IPS DF 19.7 (cell line): Measurements from ENCODE around the gene ZDHHC11.
"Not testable (repeated sequence)": the region's sequence is repeated elsewhere in the genome, so short reads cannot be mapped to it uniquely, and the experiment has no call there.

Experiments used
- DNase-seq: peaks from one replicate; pipeline ENCODE4 v3.0.0-alpha.2; 2013; ENCODE audit warnings: low read depth, low spot score

Gene ZDHHC11

DNA sequence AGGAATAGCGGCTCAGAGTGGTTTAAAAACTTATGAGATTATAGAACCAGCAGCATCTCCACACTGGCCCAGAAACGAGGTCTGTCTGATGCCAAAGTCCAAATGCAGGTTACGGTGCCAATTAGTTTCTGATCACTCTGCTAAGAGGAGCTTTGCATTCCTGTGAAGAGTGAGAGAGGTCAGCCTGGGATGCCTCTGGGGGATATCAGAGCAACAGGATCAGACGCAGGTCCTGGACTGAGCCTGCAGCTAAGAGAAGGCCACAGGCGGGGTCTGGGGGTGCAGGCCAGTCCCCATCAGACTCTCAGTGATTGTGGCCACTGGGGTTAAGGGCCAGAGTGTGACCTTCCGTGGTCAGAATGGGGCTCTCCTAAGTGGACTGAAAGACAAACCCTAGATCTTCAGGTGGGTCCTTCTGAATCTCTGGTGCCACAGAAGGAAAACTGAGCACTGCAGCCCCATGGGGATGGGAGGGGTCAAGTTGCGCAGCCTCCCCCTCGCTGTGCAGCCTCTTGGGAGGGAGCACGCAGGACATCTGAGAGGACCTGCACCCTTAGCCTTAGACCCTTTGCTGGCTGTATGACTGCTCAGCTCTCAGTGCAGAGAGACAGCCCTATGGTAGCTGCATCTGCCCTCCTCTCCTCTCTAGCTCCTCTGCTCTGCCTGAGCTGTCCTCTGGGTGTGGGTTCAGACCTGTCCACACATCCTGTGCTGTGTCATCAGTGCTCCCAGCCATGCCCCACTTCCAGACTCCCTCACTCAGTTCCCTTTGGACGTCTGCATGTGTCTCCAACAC is 42.9 kb downstream of the ZDHHC11 start:
- DNase-seq, result not testable (repeated sequence)

DNA sequence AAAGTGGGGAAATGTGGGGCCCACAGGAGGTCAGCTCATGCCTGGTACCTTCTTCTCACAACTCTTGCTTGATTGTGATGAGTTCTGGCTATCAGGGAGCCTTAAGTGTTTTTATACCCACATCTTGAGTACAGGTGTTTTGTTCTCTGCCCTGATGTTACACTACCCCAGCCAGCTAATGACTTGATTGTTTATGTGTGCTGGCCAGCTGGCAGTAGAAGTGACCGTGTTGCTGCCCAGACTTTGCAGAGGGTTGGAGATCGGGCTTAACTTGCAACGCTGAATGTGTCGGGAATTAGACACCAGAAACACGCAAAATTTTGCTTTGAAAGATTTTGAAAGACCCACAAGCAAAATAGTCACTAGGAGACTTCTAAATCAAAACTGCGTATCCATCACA is 49.3 kb downstream of the ZDHHC11 start:
- no peak for DNase-seq

DNA sequence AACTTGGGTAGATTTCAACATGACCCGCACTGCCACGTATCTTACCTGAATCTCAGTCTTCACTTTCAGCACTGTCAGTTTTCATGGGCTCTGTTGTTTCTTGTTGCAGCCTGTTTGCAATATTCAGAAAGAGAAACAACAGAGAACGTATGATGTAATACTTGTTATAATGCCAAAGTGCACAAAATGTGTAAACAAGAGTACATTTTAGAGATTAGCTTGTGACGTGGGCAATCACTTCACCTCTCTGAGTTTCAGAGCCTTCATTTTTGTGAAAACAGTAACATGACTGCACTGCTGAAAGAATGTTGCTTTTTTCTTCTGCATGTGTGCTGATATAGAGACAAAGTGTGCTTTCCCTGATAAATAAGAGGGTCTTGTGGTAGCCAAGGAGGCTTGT is 49.7 kb downstream of the ZDHHC11 start:
- not testable (repeated sequence) for DNase-seq

DNA sequence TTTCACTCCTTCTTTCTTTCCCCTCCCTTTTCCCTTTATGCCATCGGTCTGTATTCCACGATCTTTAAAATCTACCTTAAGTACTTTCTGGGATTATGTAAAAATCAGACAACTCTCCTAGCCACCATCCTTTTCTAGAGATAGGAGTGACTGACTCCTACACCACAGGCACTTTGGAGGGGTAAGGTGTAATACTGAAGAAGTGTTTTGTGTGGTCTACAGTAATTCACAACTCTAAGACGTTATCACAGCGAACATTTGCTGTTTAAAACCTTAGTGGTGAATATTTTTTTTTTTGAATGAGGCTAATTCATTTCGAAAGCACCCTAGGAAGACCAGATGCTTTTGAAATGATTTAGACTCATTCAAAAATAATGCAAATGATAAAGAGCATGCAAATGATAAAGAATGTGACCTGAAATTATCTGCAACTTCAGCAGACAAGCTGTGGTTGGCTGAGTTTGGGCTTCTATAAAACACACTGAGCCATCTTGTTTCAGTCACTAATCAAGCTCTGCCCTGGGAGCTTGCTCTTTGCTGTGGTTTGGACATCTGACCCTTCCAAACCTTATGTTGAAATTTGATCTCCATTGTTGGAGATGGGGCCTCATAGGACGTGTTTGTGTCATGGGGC is 52.2 kb downstream of the ZDHHC11 start:
- not testable (repeated sequence) for DNase-seq

DNA sequence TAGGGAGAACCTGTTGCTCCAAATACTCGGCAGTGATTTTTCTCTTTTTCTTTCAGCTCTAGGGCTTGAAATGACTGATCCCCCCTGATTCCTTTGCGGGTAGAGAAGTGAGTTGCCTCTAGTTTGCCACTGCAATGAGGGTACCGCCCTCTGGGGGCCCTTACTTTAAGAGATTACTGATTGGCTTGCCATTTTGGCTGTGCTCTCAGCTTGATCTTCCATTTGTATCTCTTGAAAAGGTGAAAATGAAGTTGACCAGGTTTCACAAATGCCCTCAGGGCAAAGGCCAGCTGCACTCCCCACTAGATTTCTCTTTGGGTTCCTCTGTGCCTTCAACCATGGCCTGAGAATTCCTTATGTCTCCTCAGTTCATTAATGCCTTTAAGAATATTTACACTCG is 52.8 kb downstream of the ZDHHC11 start:
- not testable (repeated sequence) for DNase-seq

DNA sequence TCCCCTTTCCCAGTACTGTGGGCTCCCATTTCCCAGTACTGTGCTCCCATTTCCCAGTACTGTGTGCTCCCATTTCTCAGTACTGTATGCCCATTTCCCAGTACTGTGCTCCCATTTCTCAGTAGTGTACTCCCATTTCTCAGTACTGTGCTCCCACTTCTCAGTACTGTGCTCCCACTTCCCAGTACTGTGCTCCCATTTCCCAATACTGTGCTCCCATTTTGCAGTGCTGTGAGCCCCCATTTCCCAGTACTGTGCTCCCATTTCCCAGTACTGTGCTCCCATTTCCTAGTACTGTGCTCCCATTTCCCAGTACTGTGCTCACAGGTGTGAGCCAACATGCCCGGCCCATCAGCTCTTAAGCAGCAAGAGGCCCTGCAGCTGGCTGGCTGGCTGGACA is 54.9 kb downstream of the ZDHHC11 start:
- not testable (repeated sequence) for DNase-seq

DNA sequence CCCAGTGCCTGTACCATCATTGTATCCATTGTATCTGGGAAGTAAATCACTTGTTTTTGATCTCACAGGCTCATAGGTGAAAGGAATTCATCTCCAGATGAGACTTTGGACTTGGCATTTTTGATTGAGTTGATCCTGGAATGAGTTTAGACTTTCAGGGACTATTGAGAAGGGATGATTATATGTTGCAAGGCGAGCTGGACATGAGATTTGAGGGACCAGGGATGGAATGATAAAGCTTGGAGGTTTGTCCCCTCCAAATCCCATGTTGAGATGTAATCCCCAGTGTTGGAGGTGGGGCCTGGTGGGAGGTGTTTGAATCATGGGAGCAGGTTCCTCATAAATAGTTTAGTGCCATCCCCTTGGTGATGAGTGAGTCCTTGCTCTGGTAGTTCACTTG is 55.8 kb downstream of the ZDHHC11 start:
- DNase-seq, result not testable (repeated sequence)

DNA sequence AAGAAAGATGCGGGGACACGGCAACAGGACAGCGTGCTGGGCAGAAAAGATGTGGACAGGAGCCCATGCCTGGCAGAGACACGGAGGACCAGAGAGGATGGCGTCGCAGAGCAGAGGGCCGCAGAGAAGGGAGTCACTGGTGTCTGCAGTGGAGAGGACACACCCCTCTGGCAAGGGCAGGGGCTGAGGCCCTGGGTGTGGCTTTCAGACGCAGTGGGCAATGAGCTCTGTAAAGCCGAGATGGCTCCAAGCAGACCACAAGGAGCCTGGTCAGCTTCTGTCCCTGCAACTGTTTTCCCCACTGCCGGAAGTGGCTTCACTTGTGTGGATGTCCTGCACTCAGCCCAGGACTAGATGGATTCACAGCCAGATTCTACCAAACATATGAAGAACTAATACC is 62.1 kb downstream of the ZDHHC11 start:
- not testable (repeated sequence) for DNase-seq

DNA sequence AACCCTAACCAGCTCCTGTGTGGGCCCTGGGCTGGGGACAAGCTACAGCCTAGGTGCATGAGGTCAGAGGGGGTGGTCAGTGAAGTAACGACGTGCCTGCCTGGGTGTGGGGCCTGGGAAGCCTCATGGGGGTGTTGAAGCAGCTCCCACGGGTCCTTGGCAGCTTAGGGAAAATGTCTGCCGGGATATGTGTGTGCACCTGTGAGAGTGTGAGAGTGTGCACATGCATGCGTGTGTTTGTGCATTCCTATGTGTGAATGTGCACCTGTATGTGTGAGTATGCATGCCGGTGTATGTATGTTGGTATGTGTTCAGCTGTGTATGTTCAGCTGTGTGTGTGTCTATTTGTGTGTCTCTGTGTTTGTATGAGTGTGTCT is 62.9 kb downstream of the ZDHHC11 start:
- not testable (repeated sequence) for DNase-seq

DNA sequence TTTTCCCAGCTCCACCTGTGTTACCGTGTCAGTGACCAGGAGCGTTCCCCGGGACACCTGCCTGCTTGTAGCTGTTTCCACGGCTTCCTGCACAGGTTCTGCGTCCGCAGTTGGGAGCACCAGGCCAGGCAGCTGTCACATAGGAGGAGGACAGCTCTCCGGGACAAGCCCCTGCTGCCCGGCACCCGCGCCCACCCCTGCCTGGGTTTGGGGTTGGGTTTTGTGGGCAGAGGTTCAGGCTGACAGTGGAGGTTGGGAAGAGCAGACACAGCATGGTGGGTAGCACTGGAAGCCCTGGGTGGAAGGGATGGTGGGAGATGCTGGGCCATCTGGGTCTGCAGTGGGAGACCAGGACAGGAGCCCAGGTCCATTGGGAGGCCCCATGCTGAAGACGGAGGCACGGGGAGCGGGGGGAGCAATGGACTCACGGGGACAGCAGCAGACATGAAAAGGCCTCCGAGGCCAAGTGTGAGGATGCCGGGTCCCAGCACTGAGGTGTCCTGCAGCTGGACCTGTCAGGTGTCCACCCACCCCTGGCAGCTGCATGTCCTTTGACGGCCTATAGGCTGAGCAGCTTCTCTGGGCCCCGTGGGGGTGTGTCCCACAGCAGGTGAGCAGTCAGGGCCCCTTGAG is 63.4 kb downstream of the ZDHHC11 start:
- DNase-seq, result not testable (repeated sequence)

DNA sequence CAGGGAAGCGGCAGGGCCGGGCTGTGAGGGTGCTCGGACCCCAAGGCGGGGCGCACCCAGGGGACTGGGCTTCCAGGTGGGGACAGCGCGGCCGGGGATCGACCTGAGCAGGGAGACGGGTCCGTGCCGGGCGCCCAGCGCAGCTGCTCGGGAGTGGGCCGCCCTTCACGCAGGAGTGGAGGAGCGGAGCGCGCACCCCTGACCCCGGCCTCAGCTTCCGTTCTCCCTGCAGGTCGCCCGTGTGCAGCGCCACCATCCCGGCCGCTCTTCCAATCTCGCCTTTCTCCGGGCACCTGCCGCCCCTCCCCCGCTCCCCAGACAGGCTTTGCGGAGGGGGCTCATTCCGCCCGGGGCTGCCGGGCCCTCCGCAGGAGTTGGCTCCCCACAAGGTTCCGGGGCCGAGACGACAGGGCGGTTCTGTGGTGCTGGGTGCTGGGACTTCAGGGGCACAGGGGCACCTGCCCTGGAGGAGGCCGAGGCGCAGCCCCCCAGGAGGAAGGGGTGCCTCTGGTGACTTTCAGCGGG is 65.5 kb downstream of the ZDHHC11 start:
- DNase-seq, result not testable (repeated sequence)

DNA sequence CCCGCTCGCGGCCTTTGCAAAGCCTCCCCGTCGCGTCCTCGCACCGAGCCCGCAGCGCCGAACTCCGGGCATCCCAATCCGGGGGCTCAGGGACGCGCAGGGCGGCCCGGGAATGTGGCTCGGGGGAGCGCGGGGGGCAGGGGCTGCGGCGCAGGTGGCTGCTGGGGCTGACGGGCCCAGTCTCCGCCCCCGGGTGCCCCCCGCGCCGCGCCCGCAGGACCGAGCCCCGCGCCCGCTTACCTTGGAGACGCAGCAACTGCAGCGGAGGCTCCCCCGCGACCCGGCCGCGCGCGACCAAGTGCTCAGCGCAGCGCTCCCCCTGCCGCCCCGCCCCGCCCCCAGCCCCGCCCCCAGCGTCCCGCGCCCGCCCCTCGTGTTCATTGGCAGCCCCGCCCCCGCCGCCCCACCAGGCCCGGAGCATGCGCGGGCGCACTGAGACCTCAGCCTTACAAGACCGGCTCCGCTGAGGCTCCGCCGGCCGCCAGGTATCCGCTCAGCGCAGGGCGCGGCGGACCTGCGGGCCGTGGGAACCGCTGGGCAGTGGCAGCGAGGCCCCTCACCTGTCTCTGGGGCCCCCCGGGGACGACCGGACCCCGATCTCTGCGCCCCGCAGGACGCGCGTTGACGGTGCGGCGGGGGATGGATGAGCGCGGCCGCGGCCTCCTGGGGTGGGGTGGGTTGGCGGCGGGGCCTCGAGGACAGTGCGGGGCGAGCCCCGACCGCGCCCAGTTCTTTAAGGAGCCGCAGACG is 66.2 kb downstream of the ZDHHC11 start, which contains the start of gene ZDHHC11B:
Gene ZDHHC11B, minus strand, starts transcription at position 302 of the 750 bp plus-strand sequence. CDS start 17,810 bp downstream, outside the sequence.
- DNase-seq, result not testable (repeated sequence)

DNA sequence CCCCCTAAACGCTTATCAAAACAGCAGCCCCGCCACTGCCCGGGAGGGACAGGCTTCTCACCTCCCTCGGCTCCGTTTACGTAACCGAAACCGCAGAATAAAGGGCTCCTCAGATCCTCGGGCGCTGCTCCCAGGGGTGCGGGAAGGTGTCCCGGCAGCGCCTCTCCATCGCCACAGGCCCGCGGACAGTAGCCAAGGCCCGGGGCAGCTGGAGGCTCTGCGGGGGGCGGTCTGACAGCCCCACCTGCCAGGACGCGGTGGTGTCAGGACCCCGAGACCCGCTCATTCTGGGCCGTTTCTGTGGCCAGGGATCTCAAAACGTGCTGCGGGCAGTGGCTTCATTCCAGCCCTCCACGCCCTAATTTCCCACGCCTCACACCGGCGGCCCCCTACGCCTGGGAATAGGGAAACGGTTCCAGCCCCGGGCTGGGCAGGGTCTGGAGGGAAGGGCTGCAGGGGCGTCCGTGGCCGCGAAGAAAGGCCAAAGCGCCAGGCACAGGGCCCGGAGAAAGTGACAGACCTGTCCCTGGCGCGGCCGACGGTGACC is 66.8 kb downstream of the ZDHHC11 start:
- DNase-seq, result not testable (repeated sequence)

DNA sequence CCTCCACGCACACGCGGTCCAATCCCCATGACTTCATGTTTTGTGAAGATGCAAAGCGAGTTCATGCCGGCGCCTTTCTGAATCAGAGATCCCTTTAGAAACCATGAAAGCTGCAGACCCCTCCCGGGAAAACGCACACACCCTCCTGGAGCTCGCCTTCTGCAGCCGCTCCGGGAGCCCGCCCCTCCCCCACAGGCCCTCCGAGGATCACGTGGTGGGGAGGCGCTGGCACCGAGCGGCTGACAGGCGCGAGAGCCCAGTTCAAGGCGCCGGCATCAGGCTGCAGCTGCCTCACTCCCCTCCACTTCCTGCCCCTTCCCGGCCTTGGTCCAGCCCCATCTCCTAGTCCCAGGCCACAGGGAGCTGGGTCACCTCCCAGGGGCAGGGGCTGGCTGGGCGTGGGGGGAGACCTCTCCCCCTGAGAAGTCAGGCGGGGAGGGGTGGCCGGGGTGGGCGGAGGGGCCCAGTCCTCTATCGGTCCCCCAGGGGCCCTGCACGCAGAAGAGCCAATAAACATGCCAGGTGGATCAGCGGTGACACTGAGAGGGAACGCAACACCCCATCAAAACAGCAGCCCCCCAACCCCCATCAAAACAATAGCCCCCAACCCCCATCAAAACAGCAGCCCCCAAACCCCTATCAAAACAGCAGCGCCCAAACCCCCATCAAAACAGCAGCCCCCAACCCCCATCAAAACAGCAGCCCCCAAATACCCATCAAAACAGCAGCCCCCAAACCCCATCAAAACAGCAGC is 67.6 kb downstream of the ZDHHC11 start:
- not testable (repeated sequence) for DNase-seq

DNA sequence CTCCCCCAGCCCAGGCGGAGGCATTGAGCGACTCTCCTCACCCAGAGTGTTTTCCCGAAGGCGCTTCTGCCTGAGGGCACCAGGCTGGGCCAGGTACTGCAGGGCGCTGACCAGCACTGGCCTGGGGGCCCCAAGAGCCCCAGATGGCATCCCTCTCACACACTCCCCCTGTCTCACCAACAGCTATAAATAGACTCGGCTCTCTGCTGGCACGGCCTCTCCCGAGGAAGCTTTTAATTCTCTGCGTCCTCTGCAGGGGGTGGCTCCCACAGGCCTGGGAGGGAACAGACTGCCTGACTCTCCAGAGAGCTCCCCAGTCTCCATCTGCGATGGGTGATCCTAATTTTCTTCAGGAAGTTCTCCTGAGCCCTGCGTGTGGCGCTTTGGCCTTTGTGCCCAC is 68.4 kb downstream of the ZDHHC11 start:
- not testable (repeated sequence) for DNase-seq

DNA sequence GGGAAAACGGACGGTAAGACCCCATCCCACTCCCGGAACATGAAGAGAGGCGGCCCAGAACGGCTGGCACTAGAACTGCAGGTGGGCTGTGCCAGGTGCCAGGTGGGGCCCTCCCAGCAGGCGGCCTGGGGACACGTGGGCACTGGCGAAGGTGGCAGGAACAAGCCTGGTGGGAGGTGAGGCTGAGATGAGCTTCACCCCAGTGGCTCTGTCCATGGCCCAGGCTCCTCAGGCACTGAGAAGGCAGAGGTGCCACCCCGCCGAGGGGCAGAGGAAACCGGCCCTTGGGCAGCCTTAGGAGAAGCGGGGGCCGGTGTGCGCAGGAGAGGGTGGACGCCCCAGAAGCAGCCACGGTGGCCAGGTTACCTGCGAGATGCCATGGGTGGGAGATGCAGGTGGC is 70.2 kb downstream of the ZDHHC11 start:
- DNase-seq, result not testable (repeated sequence)

DNA sequence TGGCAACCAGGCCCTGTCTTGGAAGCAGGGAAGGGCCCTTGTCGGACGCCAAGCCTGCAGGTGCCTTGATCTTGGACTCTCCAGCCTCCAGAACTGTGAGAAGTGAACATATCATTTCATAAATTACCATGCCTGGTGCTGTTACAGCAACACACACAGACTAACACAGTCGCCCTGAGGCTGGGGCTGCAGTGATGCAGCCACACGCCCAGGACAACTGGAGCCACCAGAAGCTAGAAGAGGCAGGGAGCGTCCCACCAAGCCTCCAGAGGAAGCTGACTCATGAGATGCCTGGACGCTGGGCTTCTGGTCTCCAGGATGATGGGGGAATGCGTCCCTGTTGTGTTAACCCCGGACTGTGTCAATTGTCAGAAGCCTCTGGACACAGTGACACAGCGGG is 71.8 kb downstream of the ZDHHC11 start:
- not testable (repeated sequence) for DNase-seq

DNA sequence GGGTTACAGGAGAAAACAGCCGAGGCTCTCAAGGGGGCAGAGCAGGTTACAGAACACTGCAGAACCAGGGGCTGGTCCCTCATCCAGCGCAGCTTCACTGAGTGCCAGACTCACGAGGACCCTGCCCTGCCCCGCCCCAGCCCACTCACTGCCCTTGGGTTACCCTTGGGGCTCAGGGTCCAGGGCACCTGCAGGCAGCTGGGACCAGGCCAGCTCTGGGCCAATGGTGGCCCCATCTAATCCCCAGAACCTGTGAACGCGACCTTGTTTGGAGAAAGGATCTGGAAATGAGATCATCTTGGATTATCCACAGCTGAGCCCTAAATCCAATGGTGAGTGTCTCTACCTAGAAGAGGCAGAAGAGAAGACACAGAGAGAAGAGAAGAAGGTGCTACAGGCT is 72.4 kb downstream of the ZDHHC11 start:
- DNase-seq, result not testable (repeated sequence)

DNA sequence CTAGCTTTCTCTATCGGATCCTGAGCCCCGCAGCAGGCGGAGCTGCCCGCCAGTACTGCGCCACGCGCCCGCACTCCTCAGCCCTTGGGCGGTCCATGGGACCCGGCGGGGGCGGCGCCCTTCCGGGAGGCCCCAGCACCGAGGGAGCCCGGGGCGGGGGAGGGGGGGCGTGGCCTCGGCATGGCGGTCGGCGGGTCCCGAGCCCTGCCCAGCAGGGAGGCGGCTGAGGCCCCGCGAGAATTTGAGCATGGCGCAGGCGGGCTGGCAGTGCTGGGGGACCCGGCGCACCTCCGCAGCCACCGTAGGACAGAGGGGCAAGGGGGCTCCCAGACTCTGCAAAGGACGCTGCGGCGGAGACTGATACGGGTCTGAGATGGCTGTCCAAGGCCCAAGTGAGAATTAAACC is 73.0 kb downstream of the ZDHHC11 start:
- no peak for DNase-seq
